Vagina (tissue), 2 donors: ENCODE results near the gene ATP2B2. TPM values are rescaled to one million over a fixed set of nuclear protein-coding genes. Genes with fewer than 3 reads are reported as not detected.

Experiments used
- DNase-seq, 2 donors: peaks; one replicate each; pipeline ENCODE4 v3.0.0-alpha.2; 2017; ENCODE audit errors: extremely low spot score in 2 of 2
- H3K27ac ChIP-seq: fragments of 200-600 bp; sonication (generic); one replicate; pipeline ENCODE4 v1.5.1; 2019
- H3K27me3 ChIP-seq: fragments of 200-600 bp; sonication (generic); one replicate; pipeline ENCODE4 v1.5.1; 2019
- H3K36me3 ChIP-seq, 2 donors: fragments of 200-600 bp; sonication (generic); one replicate each; pipeline ENCODE4 v1.5.1; 2017 to 2019
- H3K4me1 ChIP-seq: fragments of 200-600 bp; sonication (generic); one replicate; pipeline ENCODE4 v1.5.1; 2019
- H3K4me3 ChIP-seq, 2 donors: fragments of 200-600 bp; sonication (generic); 1 replicate in 1 of 2; 2 replicates in 1 of 2; pipeline ENCODE4 v1.5.1; 2016 to 2019
- H3K9me3 ChIP-seq: fragments of 200-600 bp; sonication (generic); one replicate; pipeline ENCODE4 v1.5.1; 2019
- POLR2A ChIP-seq, 2 donors: fragments of 450-650 bp; IDR thresholded peaks; one replicate each; pipeline ENCODE4 v1.6.1; 2017; ENCODE audit warnings: antibody characterized with exemption in 2 of 2, mild to moderate bottlenecking in 2 of 2, moderate library complexity in 2 of 2
- POLR2AphosphoS5 ChIP-seq, 2 donors: sonication (generic); formaldehyde crosslinking; IDR thresholded peaks; one replicate each; pipeline ENCODE4 v1.9.0; 2017; ENCODE audit warnings: antibody characterized with exemption in 2 of 2, mild to moderate bottlenecking in 2 of 2, low read depth in 1 of 2; ENCODE audit not compliant: insufficient read depth in 1 of 2
- intact Hi-C: fragments of 100-400 bp; cut with DNase I; formaldehyde crosslinking; loops from one replicate; pipeline ENCODE4 v1.15.1; 2023
- total RNA-seq: library from RNA; depleted of rRNA; stranded (reverse); fragments of >200 nt; gene quantifications from one replicate; pipeline ENCODE4 v1.2.3, GENCODE V29; 2016
- TF ChIP-seq, protein P1 (sequence below), 3 experiments: fragments of 450-650 bp in 2 of 3; fragments of 200-600 bp in 1 of 3; sonication (generic) in 1 of 3; IDR thresholded peaks; one replicate each; pipeline ENCODE4 v1.5.1; 2017 to 2019; ENCODE audit warnings: antibody characterized with exemption in 3 of 3, mild to moderate bottlenecking in 2 of 3, moderate library complexity in 2 of 3

Gene ATP2B2
- total RNA-seq, 1 donor from 2014 or later: 0.25 TPM

DNA sequence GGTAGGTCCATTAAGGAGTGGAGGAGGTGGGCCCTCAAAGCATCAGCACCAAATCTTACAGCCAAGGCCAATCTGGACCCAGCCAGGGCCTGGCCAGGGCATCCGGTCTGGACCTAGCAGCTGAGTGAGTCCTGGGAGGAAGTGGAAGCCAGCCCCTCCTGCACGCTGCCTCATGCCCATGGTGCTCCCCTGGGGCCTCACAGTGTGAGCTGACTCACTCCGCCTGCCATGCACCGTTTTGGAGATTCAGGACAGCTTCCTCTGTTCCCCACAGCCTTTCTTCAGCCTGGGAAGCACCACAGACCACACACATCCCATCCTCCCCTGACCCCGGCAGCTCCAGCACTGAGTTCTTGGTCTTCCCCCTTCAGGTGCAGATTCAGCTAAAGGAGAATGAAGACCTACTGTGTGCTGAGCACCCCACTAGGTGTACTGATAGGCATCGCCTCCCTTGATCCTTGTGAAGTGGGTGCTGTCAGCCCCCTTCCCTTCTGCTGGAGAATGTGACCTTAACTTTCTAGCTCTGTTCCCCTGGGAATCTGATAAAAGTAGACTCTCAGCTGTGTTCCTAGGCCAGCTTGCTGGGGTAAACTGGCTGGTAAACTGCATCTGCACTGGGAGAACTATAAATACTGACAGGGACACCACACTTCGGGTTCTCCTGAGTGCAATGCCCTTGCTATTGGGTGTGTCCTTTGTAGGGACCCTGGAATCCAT, 147.6 kb downstream of the ATP2B2 start:
- no peak for DNase-seq
- H3K9me3 ChIP-seq: no peaks in the 10 kb centered on the region
- TF ChIP-seq, protein P1, sequence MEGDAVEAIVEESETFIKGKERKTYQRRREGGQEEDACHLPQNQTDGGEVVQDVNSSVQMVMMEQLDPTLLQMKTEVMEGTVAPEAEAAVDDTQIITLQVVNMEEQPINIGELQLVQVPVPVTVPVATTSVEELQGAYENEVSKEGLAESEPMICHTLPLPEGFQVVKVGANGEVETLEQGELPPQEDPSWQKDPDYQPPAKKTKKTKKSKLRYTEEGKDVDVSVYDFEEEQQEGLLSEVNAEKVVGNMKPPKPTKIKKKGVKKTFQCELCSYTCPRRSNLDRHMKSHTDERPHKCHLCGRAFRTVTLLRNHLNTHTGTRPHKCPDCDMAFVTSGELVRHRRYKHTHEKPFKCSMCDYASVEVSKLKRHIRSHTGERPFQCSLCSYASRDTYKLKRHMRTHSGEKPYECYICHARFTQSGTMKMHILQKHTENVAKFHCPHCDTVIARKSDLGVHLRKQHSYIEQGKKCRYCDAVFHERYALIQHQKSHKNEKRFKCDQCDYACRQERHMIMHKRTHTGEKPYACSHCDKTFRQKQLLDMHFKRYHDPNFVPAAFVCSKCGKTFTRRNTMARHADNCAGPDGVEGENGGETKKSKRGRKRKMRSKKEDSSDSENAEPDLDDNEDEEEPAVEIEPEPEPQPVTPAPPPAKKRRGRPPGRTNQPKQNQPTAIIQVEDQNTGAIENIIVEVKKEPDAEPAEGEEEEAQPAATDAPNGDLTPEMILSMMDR (IDR thresholded peaks at IDR 0.05): no peak
- TF ChIP-seq POLR2A (IDR thresholded peaks at IDR 0.05): no peak
- TF ChIP-seq POLR2AphosphoS5 (IDR thresholded peaks at IDR 0.05; ENCODE audit: insufficient read depth in 1 of 2, low read depth in 1 of 2): no peak
- no peak overlapping the region for H3K4me3 ChIP-seq
- intact Hi-C loops: loop anchor here (5.0 kb wide), 1 partner anchor 1145 kb away; no protein-coding TSS in a partner anchor
- H3K4me1 ChIP-seq: no peaks in the 10 kb centered on the region
- H3K36me3 ChIP-seq: no peaks in the 10 kb centered on the region
- no peak overlapping the region for H3K27ac ChIP-seq
- H3K27me3 ChIP-seq: no peaks in the 10 kb centered on the region

DNA sequence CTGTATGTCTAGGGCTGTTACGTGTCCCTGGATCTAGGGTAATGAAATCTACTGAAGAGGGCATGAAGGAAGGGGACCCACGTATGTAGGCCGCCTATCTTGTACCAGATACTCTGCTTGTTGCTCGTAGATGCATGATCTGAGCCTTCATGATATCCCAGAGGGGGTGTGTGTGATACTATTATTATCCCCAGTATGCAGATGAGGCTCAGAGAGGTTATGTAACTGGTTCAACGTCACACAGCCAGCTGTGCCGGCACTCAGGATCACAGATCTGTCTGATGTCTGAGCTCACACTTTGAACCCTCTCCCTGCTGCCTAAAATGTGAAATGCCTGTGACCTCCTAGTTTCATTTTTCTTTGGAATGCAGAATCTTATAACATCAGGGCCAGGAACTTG, 148.3 kb downstream of the ATP2B2 start:
- no peaks in the 10 kb centered on the region for H3K27me3 ChIP-seq
- intact Hi-C loops: loop anchor here (5.0 kb wide), 1 partner anchor 1145 kb away; no protein-coding TSS in a partner anchor
- DNase-seq: no peak
- TF ChIP-seq, protein P1 (IDR thresholded peaks at IDR 0.05): no peak
- TF ChIP-seq POLR2A (IDR thresholded peaks at IDR 0.05) (no peak), POLR2AphosphoS5 (IDR thresholded peaks at IDR 0.05; ENCODE audit: insufficient read depth in 1 of 2, low read depth in 1 of 2) (no peak)
- no peak overlapping the region for H3K4me3 ChIP-seq
- no peaks in the 10 kb centered on the region for H3K4me1 ChIP-seq
- no peaks in the 10 kb centered on the region for H3K36me3 ChIP-seq
- H3K9me3 ChIP-seq: no peaks in the 10 kb centered on the region
- no peak overlapping the region for H3K27ac ChIP-seq

DNA sequence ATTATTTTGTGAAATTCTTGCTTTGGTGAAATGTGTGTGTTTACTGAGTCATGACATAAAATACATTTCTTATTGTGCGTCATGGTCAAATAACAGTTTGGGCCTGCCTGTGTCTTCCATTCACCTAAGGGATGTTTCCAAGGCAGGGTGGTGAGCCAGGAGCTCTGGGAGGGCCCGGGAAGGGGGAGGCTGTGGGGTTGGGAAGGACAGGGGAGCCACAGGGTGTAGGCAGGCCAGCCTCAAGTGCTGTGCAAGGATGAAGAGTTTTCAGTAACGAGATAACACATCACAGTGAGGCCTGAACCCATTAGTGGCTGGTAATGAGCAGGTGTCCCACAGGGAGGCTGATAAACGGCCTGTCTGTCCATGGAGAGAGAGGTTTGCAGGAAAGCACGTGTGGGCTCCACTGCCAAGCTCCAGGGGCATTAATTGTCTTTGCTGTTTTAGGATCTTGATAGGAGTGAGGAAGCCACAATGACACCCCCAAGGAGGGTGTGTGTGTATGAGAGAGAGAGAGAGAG, 148.9 kb downstream of the ATP2B2 start:
- Histone ChIP-seq H3K27ac (no peak overlapping the region), H3K4me3 (no peak overlapping the region), H3K9me3 (no peaks in the 10 kb centered on the region), H3K36me3 (no peaks in the 10 kb centered on the region), H3K27me3 (no peaks in the 10 kb centered on the region), H3K4me1 (no peaks in the 10 kb centered on the region)
- TF ChIP-seq, protein P1 (IDR thresholded peaks at IDR 0.05): no peak
- TF ChIP-seq POLR2A (IDR thresholded peaks at IDR 0.05) (no peak), POLR2AphosphoS5 (IDR thresholded peaks at IDR 0.05; ENCODE audit: insufficient read depth in 1 of 2, low read depth in 1 of 2) (no peak)
- no peak for DNase-seq
- intact Hi-C loops: loop anchor here (5.0 kb wide), 1 partner anchor 1144 kb away; no protein-coding TSS in a partner anchor

DNA sequence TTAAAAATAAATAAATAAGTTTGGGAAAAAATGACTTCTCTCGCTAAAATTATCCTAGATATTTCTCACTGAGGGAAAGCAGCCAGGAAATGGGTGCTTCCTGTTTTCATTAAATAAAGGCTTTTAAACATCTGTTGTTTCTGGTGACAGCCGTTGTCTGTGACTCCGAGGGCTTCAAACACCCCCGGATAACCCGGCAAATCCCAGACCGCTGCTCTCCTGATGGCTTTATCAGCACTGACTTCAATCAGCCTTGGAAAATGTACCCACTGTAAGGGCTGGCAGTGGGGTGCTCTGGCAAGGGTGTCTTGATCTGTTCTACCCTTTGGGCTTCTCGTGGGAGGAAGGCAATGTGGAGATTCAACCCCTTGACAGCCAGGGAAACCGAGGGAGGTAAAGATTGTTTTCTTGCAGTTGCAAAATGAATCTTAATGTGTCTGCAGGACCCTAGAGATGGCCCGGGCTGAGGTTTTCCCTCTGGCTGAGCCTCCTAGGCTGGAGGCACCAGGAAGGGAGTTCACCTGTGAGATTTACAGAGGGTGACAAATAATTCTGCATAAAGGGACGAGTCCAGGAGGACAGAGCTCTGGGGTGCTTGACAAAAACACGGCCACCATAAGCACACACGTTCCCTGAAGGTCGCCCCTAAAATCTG, 150.9 kb downstream of the ATP2B2 start:
- Histone ChIP-seq H3K27me3 (no peaks in the 10 kb centered on the region), H3K4me3 (no peak overlapping the region), H3K9me3 (no peaks in the 10 kb centered on the region), H3K27ac (no peak overlapping the region), H3K4me1 (no peaks in the 10 kb centered on the region), H3K36me3 (no peaks in the 10 kb centered on the region)
- DNase-seq: no peak
- intact Hi-C loops: loop anchor here (5.0 kb wide), 1 partner anchor 1142 kb away; no protein-coding TSS in a partner anchor
- TF ChIP-seq, protein P1 (IDR thresholded peaks at IDR 0.05): no peak
- no peak for TF ChIP-seq POLR2A (IDR thresholded peaks at IDR 0.05)
- no peak for TF ChIP-seq POLR2AphosphoS5 (IDR thresholded peaks at IDR 0.05; ENCODE audit: insufficient read depth in 1 of 2, low read depth in 1 of 2)
